ENCODE measurements around the gene TCEANC2.
"Not testable (repeated sequence)": the region's sequence is repeated elsewhere in the genome, so short reads cannot be mapped to it uniquely, and the experiment has no call there.

The TCEANC2 gene

GRCh38 chr1:54052934-54053744 lies at the start of gene TCEANC2, which contains the start of gene TMEM59:
TSS of gene TCEANC2 (plus strand) at chr1:54053608. CDS start at chr1:54054423, 815 bp downstream.
TSS of gene TMEM59 (minus strand) at chr1:54053204. CDS start at chr1:54053188, 16 bp downstream.
- peak; percentile 94 to 96 for DNase-seq

- not testable (repeated sequence) for DNase-seq
Measured at GRCh38 chr1:54003750-54004480, 49.5 kb upstream of the TCEANC2 start.

- DNase-seq, result no peak
Measured at GRCh38 chr1:54004481-54005049, 48.8 kb upstream of the TCEANC2 start.

GRCh38 chr1:54006508-54006907 lies 46.9 kb upstream of the TCEANC2 start:
- no peak for DNase-seq

GRCh38 chr1:54007613-54008012 lies 45.8 kb upstream of the TCEANC2 start:
- DNase-seq, result no peak

GRCh38 chr1:54008876-54009275 lies 44.5 kb upstream of the TCEANC2 start:
- DNase-seq, result no peak

GRCh38 chr1:54009406-54009805 lies 44.0 kb upstream of the TCEANC2 start:
- no peak for DNase-seq

- DNase-seq, result no peak
Measured at GRCh38 chr1:54010415-54011117, 42.8 kb upstream of the TCEANC2 start.

GRCh38 chr1:54011316-54012007 lies 41.9 kb upstream of the TCEANC2 start:
- no peak for DNase-seq

GRCh38 chr1:54012008-54012325 lies 41.4 kb upstream of the TCEANC2 start:
- DNase-seq, result no peak

GRCh38 chr1:54012863-54013262 lies 40.5 kb upstream of the TCEANC2 start:
- no peak for DNase-seq

- DNase-seq, result no peak
Measured at GRCh38 chr1:54013393-54014008, 39.9 kb upstream of the TCEANC2 start.

- no peak for DNase-seq
Measured at GRCh38 chr1:54014009-54014629, 39.3 kb upstream of the TCEANC2 start.

- no peak for DNase-seq
Measured at GRCh38 chr1:54016343-54017282, 36.8 kb upstream of the TCEANC2 start.

GRCh38 chr1:54017979-54018378 lies 35.4 kb upstream of the TCEANC2 start, which contains the start of gene LDLRAD1:
TSS of gene LDLRAD1 (minus strand) at chr1:54018186. CDS start at chr1:54018112, 74 bp downstream.
- no peak for DNase-seq

- DNase-seq, result no peak
Measured at GRCh38 chr1:54018635-54019034, 34.8 kb upstream of the TCEANC2 start.

GRCh38 chr1:54019562-54020176 lies 33.7 kb upstream of the TCEANC2 start:
- not testable (repeated sequence) for DNase-seq

GRCh38 chr1:54024358-54024757 lies 29.1 kb upstream of the TCEANC2 start:
- no peak for DNase-seq

GRCh38 chr1:54024811-54025210 lies 28.6 kb upstream of the TCEANC2 start:
- DNase-seq, result not testable (repeated sequence)

- no peak for DNase-seq
Measured at GRCh38 chr1:54027848-54028247, 25.6 kb upstream of the TCEANC2 start.

All from NCI-H1930 (cell line).